HL-60/S4 (cell line): ENCODE results near the gene CAP1.

Source experiments
- in situ Hi-C: fragments of 300-500 bp; cut with MboI; formaldehyde crosslinking; loops from 2 replicates; pipeline ENCODE4 v1.14.3; 2022; ENCODE audit warnings: low sequenced_read_pairs

CAP1 gene

GRCh38 chr1:40094466-40095110 is 54.1 kb downstream of the CAP1 start:
- in situ Hi-C loops = no loop called here

DNA sequence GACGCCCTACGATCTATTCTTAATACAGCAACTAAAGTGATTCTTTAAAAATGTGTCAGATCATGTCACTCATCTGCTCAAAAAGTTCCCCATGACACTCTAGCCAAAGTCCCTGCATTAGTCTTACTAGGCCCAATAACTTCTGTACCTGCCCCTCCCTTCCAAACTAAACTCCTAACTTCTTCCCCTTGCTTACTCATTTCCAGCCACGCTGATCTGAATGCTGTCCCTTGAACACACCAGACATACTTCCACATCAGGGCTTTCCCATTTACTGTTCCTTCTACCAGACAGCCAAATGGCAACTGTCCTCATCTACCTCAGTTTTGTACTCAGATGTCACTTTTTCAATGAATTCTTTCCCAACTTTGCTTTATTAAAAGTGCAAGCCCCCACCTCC is 55.3 kb downstream of the CAP1 start:
- in situ Hi-C loops = no loop called here

- in situ Hi-C loops = no loop called here
These were observed 56.1 kb downstream of the CAP1 start for GRCh38 chr1:40096646-40096976.

DNA sequence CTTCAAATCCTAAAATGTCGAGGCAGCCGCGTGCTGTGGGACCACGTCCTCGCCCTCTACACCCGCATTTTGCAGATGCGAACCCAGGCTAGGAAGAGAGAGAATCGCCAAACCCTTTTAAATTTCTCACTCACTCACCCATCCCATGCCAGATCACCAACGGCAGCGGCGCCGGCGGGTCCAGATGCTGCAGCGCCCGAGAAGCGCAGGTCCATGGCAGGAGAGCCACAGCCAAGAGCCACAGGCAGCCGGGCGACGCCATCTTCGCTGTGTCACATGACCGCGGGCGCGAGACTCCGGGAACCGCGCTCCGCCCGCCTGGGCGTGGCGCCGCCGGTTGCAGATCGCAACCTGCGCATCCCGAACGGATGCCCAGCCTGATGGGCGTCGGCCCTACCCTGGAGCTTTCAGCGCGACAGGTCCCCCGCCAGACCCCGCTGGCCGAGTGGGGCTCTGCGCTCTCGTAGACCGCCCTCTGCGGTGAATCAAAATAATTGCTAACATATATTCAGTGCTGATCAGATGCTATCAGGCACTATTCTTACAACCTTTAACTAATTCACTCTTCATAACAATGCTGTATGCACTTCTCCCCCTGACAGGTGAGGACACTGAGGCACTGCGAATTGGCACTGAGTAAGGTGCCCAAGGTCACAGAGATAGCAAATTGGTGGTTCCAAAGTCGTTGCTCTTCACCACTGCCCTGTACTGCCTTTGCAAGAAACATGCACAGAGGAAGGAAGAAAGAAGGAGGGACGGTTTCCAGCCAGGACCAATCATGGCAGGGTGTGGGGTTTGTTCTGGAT is 56.7 kb downstream of the CAP1 start, which contains the start of gene PPT1:
Gene PPT1 (minus strand): TSS at position 276 of the 806 bp plus-strand sequence. CDS start 14 bp downstream, at position 262.
- in situ Hi-C loops = no loop called here

DNA sequence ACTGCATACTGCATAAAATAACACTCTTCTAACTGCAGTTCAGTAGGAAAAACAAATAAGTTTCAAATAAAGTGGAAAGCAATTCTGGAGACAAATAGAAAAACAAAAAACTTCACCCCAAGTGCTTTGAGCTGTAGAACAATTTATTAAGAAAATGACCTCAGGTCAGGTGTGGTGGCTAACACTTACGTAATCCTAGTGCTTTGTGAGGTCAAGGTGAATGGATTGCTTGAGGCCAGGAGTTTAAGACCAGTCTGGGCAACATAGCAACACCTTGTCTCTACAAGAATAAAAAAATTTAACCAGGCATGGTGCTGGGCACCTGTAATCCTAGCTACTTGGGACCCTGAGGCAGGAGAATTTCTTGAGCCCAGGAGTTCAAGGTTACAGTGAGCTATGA is 61.5 kb downstream of the CAP1 start:
- in situ Hi-C loops = no loop called here

DNA sequence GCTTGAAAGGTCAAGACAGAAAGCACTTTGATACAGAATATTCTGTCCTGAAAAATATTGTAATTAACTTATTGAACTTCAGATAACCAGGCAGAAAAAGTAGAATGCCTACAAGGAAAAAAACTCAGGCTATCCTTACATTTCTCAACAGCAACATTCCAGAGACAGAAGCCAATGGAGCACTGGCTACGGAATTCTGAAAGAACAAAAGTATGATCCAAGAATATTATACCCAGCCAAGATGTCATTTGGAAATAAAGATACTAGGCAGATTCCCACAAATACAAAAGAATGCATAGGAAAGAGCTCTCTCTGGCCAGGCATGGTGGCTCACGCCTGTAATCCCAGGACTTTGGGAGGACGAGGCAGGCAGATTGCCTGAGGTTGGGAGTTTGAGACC is 62.4 kb downstream of the CAP1 start:
- in situ Hi-C loops = no loop called here

GRCh38 chr1:40105028-40105427 is 64.5 kb downstream of the CAP1 start:
- in situ Hi-C loops = no loop called here

DNA sequence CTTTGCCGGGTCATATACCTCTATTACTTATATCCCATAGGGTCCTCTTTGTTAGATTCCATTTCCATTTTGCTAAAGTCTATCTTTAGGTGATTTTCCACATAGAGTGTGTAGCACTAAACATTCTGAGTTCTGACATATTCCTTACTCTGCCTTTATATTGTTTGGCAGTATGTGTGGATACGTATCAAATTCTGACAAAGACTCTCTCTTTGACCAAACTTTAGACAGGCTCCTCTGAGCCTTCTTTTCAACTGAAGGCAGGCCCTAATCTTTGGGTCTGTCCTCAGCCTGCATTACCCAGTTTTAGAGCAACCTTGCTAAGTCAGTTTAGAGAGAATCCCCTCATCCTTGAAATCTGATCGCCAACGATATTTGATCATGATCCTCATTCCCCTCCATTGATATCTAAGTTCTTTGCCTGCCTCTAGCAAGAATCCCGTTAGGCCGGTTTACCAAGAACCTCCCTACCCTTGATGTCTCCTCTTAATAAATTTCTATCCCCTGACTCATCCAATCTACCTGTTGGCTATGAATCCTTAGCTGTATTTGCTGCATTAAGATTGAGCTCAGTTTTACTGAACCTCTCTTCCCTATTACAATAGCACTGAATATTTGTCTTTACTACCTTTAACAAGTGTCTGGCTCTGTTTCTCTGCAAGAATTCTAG is 66.9 kb downstream of the CAP1 start:
- in situ Hi-C loops = no loop called here

DNA sequence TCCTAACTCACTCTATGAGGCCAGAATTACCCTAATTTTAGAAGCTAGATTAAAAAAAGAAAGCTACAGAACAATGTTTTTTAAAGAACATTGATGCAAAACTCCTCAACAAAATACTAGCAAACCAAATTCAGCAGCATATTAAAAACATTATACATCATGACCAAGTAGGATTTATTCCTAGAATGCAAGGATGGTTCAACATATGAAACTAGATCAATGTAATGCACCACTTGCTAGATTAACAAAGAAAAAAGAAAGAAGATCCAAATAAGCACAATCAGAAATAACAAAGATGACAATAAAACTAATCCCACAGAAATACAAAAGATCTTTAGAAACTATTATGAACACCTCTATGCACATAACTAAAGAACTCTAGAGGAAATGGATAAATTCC is 69.9 kb downstream of the CAP1 start:
- in situ Hi-C loops = no loop called here

DNA sequence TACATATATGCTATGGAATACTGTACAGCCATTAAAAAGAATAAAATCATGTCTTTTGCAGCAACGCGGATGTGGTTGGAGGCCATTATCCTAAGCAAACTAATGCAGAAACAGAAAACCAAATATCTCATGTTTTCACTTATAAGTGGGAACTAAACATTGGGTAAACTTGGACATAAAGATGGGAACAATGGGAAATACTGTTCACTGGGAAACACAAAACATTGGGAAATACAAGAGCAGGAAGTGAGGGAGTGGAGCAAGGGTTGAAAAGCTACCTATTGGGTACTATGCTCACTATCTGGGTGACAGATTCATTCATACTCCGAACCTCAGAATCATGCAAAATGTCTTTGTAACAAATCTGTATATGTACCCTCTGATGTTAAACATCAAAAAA is 73.9 kb downstream of the CAP1 start:
- in situ Hi-C loops = no loop called here

DNA sequence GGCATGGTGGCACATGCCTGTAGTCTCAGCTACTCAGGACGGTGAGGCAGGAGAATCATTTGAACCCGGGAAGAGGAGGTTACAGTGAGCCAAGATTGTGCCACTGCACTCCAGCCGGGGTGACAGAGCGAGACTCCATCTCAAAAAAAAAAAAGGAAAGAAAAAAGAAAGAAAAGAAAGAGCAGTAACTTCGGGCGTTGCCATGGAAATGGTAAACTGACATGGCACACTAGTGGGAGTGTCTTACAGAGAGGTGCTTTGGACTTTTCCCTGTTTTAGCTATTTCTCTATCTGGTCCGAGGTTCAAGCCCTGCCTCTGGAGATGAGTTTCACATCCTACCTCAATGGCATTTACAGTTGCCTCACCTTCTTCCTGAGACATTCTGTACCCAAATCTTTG is 79.6 kb downstream of the CAP1 start:
- in situ Hi-C loops = no loop called here
